Esophagus mucosa (tissue), 1 donor: ENCODE data around the gene COL7A1. TPM values are rescaled to one million over a fixed set of nuclear protein-coding genes. Genes with fewer than 3 reads are reported as not detected.

Source experiments
- ATAC-seq: fragments of 200-7000 bp; cut with Tn5 transposase; one replicate; pipeline ENCODE4 v1.9.1; 2020
- total RNA-seq: library from RNA; stranded (reverse); gene quantifications from one replicate; pipeline ENCODE4 v1.2.4, GENCODE V29; 2023
- donor health status: DM: yes; HTN: yes; CAD: no.

The COL7A1 gene
- total RNA-seq, result 86.4 TPM

DNA sequence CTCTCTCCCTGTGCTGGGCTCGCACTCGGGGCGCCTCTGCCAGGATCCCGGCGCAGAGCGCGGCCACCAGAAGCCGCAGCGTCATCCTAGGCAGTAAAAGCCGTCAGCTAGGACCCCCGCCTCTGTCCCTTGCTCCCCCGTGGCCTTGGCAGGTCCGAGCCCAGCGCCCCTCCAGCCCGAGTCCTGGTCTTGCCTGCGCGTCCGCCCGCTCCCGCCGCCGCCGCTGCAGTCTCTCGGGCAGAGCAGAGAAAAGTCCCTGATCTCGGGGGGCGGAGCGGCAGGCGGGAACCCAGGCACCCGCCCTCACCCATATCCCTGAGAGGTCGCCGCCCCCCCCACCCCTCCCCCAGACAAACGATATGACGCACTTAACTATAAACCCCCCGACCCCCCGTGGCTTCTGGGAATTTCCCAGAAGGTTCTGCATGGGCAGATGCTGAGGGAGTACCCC, at the start of gene COL7A1:
Gene COL7A1 (minus strand): TSS at position 255 of the 451 bp plus-strand sequence. CDS start 170 bp downstream, at position 85.
- no peak for ATAC-seq

DNA sequence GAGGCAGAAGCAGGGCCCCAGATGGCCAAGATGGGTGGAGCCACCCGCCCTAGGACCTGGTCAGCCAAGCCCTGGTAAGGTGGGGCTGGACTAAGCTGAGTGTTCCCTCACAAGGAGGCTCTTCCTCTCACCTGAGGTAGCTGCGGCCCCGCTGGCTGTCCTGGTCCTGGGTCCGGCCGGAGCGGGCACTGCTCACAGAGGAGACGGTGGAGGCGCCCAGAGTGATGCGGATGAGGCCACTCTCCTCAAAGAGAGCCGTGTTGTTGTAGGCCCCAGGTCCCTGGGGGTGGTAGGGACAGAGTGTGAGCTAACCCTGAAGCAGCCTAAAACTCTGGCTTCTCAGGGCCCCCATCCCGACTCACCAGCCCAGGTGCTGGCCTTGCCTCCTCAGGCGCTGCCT, 47.5 kb upstream of the COL7A1 start:
- no peak for ATAC-seq

DNA sequence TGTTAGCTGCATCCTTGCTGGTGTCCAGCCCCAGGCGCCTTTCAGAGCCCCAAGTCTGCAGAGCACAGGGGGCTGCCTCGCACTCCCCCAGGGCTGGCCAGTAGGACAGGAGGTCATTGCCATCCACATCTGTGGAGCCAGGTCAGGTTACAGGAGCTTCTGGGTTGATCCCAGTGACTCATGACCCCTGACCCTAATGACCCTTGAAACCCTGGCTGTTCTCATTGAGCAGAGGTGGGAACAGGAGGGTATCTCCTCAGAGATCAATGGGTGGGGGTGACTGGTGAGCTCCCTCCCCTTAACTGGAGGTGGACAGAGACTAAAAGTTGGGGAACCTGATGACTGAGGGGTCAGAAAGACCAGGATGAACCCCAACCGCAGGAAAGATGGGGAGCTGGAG, 46.3 kb upstream of the COL7A1 start:
- no peak for ATAC-seq

DNA sequence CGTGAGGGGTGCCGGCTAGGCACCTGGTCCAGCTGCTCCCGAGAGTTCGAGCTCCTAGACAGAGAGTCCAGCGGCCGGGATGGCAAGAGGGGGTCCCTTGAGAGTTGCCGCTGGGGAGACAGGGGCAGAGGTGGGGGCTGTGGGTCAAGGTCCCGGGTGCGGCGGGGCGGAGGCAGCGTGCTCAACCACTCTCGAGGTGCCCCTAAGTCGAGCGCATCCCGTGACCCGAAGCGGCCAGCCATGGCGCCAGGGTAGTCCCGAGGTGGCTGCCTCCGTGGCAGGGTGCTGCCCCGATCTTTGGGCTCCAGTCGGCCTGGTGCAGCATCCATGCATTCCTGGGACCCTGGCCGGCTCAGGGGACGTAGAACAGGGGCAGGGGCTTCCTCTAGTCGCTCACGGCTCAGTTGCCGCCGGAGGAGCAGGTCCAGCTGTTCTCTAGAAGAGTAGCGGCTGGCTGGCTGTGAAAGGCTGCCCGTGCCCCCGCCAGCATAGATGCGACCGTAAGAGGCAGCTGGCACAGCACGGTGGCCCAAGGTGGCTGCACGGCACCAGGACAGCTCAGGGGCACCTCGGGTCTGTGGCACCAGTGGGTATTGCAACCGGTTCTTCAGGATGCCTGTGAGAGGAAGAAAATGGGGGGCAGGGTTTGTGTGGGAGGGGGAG, 44.9 kb upstream of the COL7A1 start:
- ATAC-seq, result no peak

DNA sequence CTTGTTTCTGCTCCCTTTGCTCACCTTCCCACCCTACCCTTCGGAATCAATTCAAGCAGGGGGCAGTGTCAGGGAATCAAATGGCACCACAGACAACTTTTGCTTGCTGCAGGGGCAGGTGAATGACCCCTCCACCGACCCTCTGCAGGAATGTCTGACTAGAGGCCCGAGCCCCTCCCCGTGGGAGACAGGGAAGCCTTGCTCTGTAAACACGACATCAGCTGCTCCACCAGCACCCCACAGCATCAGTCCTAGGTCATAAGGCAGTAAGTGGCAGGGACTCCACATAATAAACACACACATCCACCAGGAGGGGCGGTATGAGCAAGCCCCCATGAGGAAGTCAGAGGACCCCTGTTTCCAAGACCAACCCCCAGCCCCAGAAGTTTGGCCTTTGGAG, 42.2 kb upstream of the COL7A1 start:
- no peak for ATAC-seq

DNA sequence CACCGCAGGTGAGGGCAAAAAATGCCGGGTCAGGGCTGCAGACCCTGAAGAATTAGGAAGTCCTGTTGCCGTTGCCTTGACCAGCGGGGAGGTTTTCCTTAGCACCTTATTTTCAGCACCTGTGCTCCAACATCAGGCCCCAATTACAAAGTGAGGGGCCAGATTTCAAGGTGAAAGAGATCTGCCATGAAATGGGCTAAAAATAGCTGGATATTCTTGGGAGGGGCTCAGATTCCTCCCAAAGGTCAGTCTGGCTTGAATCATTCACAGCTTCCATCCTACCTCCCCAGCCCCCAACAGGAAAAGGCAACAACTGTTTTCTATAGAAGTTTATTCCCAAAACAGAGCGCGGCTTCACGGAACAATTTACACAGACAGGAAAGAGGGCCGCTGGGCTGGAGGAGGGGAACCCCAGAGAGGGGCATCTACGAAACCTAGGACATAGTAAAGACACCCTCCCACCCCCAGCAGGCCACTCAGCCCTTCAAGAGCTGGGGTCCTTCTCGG, 41.1 kb upstream of the COL7A1 start:
- no peak for ATAC-seq

DNA sequence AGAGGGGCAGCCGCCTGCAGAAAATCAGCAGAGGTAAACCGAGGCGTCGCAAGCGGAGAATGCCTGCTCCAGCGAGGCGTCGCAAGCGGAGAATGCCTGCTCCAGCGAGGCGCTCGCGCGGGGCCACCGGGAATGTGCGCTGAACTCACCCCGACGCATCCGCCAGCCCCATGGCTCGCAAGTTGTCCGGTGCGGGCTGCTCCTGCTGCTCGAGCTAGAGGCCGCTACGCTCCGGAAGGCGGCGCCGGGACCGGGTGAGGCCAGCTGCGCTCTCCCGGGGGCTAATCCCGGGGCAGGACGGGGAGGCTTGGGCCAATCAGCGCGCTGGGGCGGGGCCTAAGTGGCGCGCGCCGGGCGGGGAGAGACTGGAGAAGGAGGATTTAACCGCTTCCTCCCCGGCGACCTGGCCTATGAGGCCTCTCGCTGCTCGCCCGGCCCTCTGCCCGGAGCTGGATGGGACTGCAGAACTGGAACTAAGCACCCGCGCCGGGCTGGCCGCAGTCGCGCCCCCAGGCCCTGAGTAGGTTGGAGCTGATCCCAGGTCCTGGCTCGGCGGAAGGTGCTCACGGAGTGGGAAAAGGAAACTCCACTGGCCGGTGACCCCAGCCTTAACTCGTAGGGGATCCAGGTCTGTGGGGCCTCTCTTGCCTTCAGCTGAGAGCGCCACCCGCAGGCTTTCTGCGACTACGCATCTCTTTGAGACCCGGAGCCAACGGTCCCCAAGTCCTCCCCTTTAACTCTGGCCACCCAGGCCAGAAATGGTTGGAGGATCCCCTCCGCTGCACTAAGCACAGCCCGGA, 40.3 kb upstream of the COL7A1 start, which contains the start of gene SLC26A6:
Gene SLC26A6 (minus strand): TSS at position 240 of the 800 bp plus-strand sequence. CDS start 68 bp downstream, at position 172.
- ATAC-seq, result peak; percentile 97

DNA sequence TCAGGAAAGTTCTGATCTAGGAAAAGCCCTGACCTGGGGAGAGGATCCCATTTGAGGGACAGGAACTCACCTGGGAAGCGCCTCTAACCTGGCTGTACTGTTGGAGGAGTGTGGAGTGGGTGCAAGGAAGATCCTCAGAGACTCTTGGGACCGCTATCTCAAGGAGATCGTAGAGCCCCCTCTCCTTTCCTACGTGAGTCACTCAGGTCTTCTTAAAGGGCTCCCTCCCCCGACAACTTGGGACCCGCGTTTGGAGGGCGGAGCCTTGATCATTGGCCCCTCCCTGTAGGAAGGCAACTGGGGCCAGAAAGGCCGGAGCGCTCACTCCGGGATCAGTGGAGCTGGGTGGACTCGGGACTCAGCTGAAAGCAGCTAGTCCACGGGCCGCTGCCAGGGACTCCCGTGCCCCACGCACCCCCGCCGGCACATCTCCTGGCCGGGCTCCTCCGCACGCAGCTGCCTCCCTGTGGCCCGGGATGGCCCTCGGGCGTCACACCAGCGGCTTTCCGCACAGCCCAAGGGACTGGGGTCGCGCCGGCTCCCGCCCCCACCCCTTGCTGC, 39.6 kb upstream of the COL7A1 start:
- peak; percentile 11 for ATAC-seq

DNA sequence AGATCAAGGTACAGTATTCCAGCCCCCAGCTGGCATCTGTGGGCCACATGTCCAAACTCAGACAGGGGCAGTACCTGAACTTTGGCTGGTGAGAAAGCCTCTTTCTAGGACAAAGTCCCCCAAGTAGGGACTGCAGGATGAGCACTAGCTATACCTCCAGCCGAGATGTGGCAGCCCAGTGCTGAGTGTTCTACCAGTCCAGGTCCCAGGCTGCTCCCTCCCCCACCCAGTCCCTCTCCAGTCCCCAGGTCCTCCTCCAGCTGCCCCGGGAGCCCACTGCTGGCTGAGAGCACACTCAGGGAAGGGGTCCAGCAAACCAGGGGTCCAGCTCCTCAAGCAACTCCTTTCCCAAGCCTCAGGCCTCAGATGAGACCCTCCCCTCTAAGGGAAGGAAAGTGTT, 38.6 kb upstream of the COL7A1 start:
- ATAC-seq, result no peak

DNA sequence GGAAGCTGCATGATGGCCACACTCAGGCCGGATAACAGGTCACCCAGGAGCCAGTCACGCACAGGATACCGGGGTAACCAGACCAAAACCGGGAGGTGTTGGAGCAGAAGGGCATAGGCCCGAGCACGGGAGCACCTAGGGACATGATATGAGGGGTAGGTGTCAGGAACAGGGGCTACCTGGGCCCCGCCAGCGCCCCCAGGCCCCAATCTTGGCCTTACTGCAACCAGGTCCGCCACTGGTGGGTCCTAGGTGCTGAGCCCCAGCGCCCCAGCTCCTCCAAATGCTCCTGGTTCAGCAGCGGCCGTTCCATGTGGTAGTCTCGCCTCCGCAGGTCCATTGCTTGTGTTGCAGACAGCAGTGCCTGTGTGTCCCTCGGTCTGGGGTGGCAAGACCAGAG, 38.1 kb upstream of the COL7A1 start:
- no peak for ATAC-seq

DNA sequence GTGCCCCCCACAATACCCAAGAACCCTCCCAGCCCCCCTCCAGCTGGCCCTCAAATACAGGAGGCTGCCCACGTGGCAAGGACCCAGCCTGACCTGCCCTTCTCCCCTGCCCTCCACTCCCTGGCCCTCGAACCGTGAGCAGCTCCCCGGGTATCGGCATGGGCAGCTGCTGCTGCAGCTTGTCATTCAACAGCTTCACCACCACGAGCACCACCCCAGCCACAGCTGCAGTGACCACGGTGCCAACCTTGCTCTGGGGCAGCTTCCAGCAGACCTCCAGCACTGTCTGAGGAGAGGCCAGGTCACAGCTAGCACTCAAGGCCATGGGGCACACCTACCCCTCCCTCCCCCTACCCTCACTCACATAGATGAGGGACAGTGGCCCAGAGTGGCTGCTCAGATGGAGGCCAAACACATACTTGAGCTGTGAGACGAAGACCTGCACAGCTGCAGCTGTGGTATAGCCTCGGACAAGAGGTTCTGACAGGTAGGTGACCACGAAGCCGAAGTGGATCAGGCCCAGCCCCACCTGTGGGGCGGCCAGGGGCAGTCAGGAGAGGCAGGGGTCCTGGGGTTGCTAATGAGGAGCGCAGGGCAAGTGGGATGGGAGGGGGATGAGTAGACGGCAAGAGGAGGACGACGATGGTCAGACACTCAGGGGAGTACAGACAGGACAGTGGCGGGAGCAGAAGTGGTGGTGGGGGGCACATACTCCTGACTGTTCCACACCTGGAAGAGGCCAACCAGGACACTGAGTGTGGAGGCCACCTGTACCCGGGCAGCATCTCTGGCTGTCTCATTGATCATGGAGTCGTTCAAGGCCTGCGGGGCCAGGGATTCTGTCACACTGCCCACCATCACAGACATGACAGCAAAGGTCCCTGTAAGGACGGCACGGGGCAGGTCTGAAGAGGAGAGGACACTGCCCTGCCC, 36.7 kb upstream of the COL7A1 start:
- ATAC-seq, result no peak

DNA sequence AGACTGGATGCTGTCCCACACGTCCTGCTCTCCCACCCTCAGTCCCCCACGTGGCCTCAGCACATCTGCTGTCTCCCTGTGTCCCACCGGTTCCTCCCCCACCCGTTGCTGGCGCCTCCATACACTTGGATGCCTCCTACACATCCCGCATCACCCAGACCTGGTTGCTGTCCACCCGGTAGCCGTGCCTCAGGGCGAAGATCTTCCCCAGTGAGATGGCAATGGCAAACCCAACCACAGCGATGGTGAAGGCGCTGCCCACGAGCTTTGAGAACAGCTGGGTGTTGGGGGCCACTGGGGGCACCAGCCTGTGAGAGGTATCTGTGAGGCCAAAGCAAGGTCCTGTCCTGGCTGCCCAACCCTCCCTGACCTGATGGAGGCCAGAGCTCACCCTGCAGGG, 35.7 kb upstream of the COL7A1 start:
- ATAC-seq, result no peak

DNA sequence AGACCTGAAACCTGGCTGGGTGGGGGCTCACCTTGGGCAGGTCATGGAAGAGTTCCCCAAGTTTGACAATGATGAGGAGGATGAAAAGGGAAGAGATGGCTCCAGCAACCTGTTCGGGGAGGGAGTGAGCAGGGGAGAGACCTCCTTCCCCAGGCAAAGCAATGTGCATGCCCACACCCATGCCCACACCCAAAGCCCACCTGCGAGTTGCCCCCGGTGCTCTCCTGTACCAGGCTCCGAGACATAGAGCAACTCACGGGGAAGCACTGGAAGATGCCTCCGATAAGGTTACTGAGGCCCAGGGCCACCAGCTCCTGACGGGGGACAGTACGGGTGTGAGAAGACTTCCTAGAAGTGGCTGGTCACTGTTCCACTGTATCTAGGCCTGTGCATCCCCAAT, 35.3 kb upstream of the COL7A1 start:
- ATAC-seq, result no peak

DNA sequence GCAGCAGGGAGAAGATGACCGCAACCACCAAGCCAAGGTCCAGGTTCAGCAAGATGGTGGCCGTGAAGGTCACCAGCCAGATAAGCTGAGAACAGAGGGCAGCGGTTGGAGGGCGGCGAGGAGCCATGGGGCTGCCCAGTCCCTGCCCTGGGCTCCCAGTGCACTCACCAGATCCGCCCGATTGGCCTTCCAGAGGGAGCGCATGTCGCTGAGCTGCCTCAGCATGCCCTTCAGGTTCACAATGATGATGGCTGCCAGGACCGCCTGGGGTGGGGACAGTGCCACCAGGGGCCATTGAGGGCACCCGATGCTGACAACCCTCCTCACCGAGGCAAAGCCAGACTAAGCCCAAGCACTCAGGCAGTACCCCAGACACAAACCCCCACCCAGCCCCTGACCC, 34.8 kb upstream of the COL7A1 start:
- no peak for ATAC-seq

DNA sequence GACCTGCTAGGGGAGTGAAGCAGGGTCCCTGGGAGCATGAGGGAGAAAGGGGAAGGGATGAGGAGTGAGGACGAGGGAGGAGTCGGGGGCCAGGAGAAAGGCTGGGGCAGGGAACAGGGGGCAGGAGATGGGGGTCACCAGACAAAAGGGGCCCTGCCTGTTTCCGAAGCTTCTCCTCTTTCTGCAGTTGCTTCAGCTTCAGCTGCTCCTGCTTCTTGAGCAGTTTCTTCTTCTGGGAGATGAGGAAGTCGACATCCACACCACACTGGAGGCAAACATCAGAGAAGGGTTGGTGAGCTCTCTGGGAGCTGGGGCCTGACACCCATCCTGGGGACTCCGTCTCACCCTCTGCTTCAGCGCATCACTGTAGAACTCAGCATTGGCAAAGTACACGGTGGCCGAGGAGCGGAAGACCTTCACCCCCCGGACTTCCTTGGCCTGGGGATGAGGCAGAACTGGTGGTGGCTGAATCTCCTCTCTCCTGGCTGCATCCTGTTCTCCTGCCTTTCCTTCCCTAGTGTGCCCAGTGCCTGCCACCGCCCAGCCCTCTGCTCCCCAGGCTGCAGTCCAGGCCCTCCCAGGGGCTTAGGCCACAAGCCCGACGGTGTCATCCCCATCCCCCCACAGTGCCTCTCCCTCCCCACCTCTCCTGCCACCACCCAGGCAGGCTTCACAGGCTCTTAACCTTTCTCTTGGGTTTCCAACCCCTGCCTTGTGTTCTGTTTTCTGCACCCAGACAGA, 33.3 kb upstream of the COL7A1 start:
- ATAC-seq, result no peak

DNA sequence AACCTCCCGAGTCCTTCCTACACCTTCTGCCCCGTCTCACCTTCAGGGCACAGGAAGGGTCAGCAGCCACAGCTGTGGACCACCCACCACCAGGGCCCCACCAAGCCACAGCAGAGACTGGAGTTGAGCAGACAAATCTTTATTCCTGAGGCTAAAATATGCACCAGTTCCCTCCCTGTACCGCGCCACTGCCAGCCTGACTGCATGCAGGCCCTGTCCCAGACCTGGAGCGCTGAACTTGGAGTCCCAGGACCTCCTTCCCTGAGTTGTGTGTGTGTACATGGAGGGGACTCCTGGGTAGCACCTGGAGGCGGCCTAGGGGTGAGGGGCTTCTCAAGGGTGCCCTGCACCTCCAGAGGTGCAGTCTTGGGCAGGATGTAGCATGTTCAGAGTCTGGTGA, 30.5 kb upstream of the COL7A1 start:
- ATAC-seq, result no peak

DNA sequence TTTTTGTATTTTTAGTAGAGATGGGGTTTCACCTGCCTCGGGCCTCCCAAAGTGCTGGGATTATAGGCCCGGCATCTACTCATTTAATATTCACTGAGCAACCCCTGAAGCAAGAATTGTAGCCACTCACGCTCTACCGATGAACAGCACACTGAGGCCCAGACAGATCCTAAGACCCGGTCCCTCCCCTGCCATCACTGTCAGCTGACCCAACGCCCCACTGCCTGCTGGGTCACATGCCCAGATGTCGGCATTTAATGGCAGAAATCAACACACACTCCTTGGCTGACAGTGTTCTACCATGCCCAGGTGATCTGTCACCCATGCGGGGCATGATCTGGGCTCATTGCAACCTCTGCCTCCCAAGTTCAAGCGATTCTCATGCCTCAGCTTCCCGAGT, 29.6 kb upstream of the COL7A1 start:
- ATAC-seq, result no peak

DNA sequence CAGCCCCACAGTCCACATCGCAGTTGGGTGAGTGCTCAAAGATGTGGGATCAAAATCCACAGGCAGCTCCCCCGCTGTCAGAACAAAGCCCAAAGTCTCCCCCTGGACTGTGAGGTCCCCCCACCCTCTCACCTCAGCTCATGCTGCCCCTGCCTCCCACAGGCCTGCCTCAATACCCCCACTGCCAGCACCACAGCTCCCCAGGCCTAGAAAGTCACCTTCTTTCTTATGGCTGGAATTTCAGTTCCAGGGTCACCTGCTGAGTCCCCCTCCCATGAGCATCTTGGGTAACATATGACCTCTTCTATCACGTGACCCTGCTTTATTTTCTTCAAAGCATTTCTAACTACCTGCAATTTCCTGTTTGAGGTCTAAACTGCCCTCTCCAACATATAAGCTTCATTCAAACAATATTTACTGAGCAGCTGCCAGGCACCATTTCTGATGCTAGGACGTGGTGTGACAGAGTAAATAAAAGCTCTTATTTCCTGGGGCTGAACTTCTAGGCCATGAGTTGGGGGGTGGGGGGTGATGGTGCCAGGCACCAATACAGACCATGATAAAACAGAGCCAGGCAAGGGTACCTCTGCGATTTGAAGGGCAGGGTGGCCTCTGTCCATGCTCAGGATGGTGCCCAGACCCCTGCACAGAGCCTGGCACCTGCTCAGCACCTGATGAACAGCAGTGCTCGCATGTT, 28.9 kb upstream of the COL7A1 start:
- no peak for ATAC-seq

DNA sequence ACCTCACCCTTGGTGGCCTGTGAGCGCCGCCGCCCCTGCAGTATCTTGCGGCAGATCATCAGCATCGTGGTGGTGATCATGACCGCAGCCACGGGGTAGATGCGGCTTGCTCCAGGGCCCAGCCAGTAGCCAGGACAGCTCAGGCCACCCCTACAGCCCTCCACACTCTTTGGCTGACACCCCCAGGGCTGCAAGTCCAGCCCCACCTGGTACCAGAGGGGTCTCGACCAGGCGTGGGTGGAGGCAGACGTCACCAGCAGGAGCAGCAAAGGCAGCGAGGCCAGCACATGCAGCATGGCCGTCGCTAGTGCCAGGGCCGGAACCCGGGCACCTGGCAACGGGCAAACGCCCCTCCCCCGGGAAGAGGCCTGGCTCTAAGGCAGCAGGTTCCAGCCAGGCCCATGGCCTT, 26.3 kb upstream of the COL7A1 start, which contains the start of gene TMEM89:
Gene TMEM89 (minus strand): TSS at position 309 of the 409 bp plus-strand sequence. CDS start 13 bp downstream, at position 296.
- ATAC-seq, result peak; percentile 18
